Astrocyte (in vitro differentiated cells and primary cell): ENCODE measurements around the gene COQ5.

Experiments used
- EZH2 ChIP-seq: IDR thresholded peaks from 2 replicates; pipeline ENCODE4 v1.6.1; 2012; ENCODE audit warnings: mild to moderate bottlenecking, low read length, inconsistent platforms; ENCODE audit not compliant: insufficient read depth
- TF ChIP-seq, protein P1 (sequence below): IDR thresholded peaks from 2 replicates; pipeline ENCODE4 v1.5.1; 2011; ENCODE audit warnings: low read depth, mild to moderate bottlenecking, inconsistent platforms, low read length, moderate library complexity; ENCODE audit not compliant: insufficient read depth

DNA sequence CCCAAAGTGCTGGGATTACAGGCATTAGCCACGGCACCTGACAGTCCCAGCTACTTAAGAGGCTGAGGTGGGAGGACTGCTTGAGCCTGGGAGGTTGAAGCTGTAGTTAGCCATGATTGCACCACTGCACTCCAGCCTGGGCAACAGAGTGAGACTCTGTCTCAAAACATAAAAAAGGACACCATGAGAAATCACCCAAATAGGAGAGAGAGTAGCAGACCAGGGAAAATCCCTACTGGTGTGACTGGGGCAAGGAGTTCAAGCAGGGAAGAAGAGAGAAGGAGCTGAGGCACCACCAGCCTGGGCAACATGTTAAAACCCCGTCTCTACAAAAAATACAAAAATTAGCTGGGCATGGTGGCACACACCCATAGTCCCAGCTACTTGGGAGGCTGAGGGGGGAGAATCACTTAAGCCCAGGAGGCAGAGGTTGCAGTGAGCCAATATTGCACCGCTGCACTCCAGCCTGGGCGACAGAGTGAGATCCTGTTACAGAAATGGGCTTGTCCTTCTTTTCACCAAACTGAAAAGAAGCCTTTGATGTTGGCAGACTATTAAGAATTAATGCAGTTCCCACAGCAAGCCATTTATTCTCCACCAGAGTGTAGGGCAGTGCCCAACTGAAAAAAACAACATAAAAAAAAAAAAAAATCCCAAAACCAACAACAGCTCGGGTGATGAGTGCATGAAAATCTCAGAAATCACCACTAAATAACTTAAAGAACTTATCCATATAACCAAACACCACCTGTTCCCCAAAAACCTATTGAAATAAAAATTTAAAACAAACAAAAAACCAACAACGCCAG is 54.9 kb downstream of the COQ5 start:
- TF ChIP-seq EZH2: no peak
- TF ChIP-seq, protein P1, sequence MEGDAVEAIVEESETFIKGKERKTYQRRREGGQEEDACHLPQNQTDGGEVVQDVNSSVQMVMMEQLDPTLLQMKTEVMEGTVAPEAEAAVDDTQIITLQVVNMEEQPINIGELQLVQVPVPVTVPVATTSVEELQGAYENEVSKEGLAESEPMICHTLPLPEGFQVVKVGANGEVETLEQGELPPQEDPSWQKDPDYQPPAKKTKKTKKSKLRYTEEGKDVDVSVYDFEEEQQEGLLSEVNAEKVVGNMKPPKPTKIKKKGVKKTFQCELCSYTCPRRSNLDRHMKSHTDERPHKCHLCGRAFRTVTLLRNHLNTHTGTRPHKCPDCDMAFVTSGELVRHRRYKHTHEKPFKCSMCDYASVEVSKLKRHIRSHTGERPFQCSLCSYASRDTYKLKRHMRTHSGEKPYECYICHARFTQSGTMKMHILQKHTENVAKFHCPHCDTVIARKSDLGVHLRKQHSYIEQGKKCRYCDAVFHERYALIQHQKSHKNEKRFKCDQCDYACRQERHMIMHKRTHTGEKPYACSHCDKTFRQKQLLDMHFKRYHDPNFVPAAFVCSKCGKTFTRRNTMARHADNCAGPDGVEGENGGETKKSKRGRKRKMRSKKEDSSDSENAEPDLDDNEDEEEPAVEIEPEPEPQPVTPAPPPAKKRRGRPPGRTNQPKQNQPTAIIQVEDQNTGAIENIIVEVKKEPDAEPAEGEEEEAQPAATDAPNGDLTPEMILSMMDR: no peak
